CD4-positive, alpha-beta T cell (primary cell): Measurements from ENCODE around the gene MYMK. TPM values are rescaled to one million over a fixed set of nuclear protein-coding genes. Genes with fewer than 3 reads are reported as not detected.

Experiments
- ATAC-seq: fragments of 200-7000 bp; cut with Tn5 transposase; one replicate; pipeline ENCODE4 v1.10.0; 2022; ENCODE audit warnings: mild to moderate bottlenecking; ENCODE audit not compliant: poor library complexity
- CTCF ChIA-PET: fragments of 350-600 bp; sonication (Branson Sonifier 250); formaldehyde crosslinking; loops from one replicate; lab custom pipeline; 2021; ENCODE audit warnings: antibody characterized with exemption, inconsistent platforms; lab: Charles Lee
- POLR2A ChIA-PET: fragments of 350-600 bp; sonication (Branson Sonifier 250); formaldehyde crosslinking; loops from one replicate; lab custom pipeline; 2021; ENCODE audit warnings: antibody characterized with exemption, inconsistent platforms; lab: Charles Lee
- DNase-seq, 14 experiments: peaks; one replicate each; pipeline ENCODE4 v3.0.0-alpha.2; 2013 to 2020; ENCODE audit warnings: mixed read lengths in 2 of 14
- H3K27ac ChIP-seq, 2 donors: one replicate each; pipeline versions ENCODE4 v1.5.1 to v1.7.0; 2013; ENCODE audit warnings: low read length in 2 of 2, low read depth in 1 of 2, mild to moderate bottlenecking in 1 of 2
- H3K27me3 ChIP-seq, 2 experiments: 1 replicate in 1 of 2; 2 replicates in 1 of 2; pipeline versions ENCODE4 v1.6.1 to v1.7.0; 2013; ENCODE audit warnings: low read length in 2 of 2, control low read depth in 1 of 2, mild to moderate bottlenecking in 1 of 2, moderate library complexity in 1 of 2; ENCODE audit not compliant: insufficient read depth in 2 of 2, control insufficient read depth in 1 of 2
- H3K36me3 ChIP-seq: one replicate; pipeline ENCODE4 v1.6.1; 2013; ENCODE audit warnings: low read length, control low read depth; ENCODE audit not compliant: insufficient read depth
- H3K4me1 ChIP-seq: one replicate; pipeline ENCODE4 v1.6.1; 2013; ENCODE audit warnings: low read length, control low read depth; ENCODE audit not compliant: insufficient read depth
- H3K4me3 ChIP-seq: one replicate; pipeline ENCODE4 v1.5.1; 2013; ENCODE audit warnings: mild to moderate bottlenecking, low read length, moderate library complexity
- H3K9me3 ChIP-seq, 2 experiments: 1 replicate in 1 of 2; 2 replicates in 1 of 2; pipeline versions ENCODE4 v1.6.1 to v1.7.0; 2013; ENCODE audit warnings: low read length in 2 of 2, mild to moderate bottlenecking in 2 of 2, control low read depth in 1 of 2, moderate library complexity in 1 of 2; ENCODE audit not compliant: control insufficient read depth in 1 of 2, insufficient read depth in 1 of 2
- H3K27ac Mint-ChIP-seq: one replicate; pipeline ENCODE4 v1.8.0; 2020; ENCODE audit warnings: mixed read lengths
- H3K27me3 Mint-ChIP-seq: one replicate; pipeline ENCODE4 v1.8.0; 2021; ENCODE audit warnings: mixed read lengths
- H3K36me3 Mint-ChIP-seq: one replicate; pipeline ENCODE4 v1.8.0; 2021; ENCODE audit warnings: low read depth, mixed read lengths
- H3K4me1 Mint-ChIP-seq: one replicate; pipeline ENCODE4 v1.8.0; 2021; ENCODE audit warnings: low read depth, mixed read lengths
- H3K4me3 Mint-ChIP-seq: one replicate; pipeline ENCODE4 v1.8.0; 2020; ENCODE audit warnings: mild to moderate bottlenecking, mixed read lengths
- H3K9me3 Mint-ChIP-seq: one replicate; pipeline ENCODE4 v1.8.0; 2020; ENCODE audit warnings: mixed read lengths
- CTCF ChIP-seq: fragments of 200-600 bp; IDR thresholded peaks from one replicate; pipeline ENCODE4 v1.8.0; 2022; ENCODE audit warnings: antibody characterized with exemption, mild to moderate bottlenecking
- intact Hi-C, 2 experiments: fragments of 100-400 bp; cut with DNase I in 1 of 2; cut with micrococcal nuclease in 1 of 2; formaldehyde crosslinking; loops; one replicate each; pipeline versions ENCODE4 v1.15.1 to v1.9.0; 2023 to 2025; cut with DNase I, micrococcal nuclease
- total RNA-seq, 174 experiments: library from RNA in 2 of 174; stranded (reverse) in 2 of 174; gene quantifications; one replicate each; pipeline ENCODE4 v1.2.3 and lab custom pipeline; 2021 to 2026

MYMK gene
- total RNA-seq, 2 experiments from 2014 or later: not detected

- DNase-seq (no peak), ATAC-seq (no peak)
- no peak for TF ChIP-seq CTCF
- Histone ChIP-seq H3K9me3 (no peaks in the 10 kb centered on the region), H3K36me3 (no peaks in the 10 kb centered on the region), H3K27ac (no peak overlapping the region), H3K27me3 (peaks cover 0 to 5% of the 10 kb centered on the region in 2 experiments), H3K4me3 (no peak overlapping the region), H3K4me1 (no peaks in the 10 kb centered on the region)
- CTCF ChIA-PET: no interaction called here
- intact Hi-C loops: no loop called here
- Mint-ChIP-seq H3K27ac (no peak overlapping the region), H3K4me3 (no peak overlapping the region), H3K9me3 (no peaks in the 10 kb centered on the region), H3K27me3 (no peaks in the 10 kb centered on the region), H3K36me3 (no peaks in the 10 kb centered on the region), H3K4me1 (no peaks in the 10 kb centered on the region)
- POLR2A ChIA-PET: no interaction called here
Observed at GRCh38 chr9:133492061-133493021, 32.4 kb downstream of the MYMK start.

DNA sequence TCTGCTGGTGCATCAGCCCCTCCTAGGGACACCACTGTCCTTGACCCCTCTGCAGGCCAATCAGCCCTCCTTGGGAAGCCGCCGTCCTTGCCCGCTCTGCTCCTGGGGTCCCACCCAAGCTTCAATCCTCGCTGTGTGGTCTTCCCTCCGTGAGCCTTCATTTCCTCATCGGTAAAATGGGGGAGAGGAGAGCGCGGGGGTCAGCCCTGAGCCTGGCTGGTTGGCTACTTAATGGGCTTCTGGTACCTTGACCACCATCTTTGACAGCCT, 33.2 kb downstream of the MYMK start:
- intact Hi-C loops: no loop called here
- Mint-ChIP-seq H3K36me3 (no peaks in the 10 kb centered on the region), H3K4me3 (no peak overlapping the region), H3K4me1 (peaks cover under 1% of the 10 kb centered on the region), H3K27me3 (no peaks in the 10 kb centered on the region), H3K9me3 (no peaks in the 10 kb centered on the region), H3K27ac (no peak overlapping the region)
- Histone ChIP-seq H3K4me3 (no peak overlapping the region), H3K36me3 (no peaks in the 10 kb centered on the region), H3K27me3 (peaks cover 0 to 3% of the 10 kb centered on the region in 2 experiments), H3K27ac (no peak overlapping the region), H3K9me3 (no peaks in the 10 kb centered on the region), H3K4me1 (no peaks in the 10 kb centered on the region)
- TF ChIP-seq CTCF: no peak
- POLR2A ChIA-PET: no interaction called here
- CTCF ChIA-PET: no interaction called here
- ATAC-seq (no peak), DNase-seq (no peak)

GRCh38 chr9:133490865-133491655, 33.7 kb downstream of the MYMK start:
- no peak overlapping the region for H3K27ac ChIP-seq
- POLR2A ChIA-PET: no interaction called here
- ATAC-seq: no peak

More at GRCh38 chr9:133490865-133491655, 33.7 kb downstream of the MYMK start:
- Mint-ChIP-seq H3K27ac (no peak overlapping the region), H3K4me3 (no peak overlapping the region), H3K9me3 (no peaks in the 10 kb centered on the region), H3K4me1 (peaks cover 6% of the 10 kb centered on the region), H3K27me3 (no peaks in the 10 kb centered on the region), H3K36me3 (no peaks in the 10 kb centered on the region)
- H3K4me1 ChIP-seq: peaks cover 3% of the 10 kb centered on the region
- intact Hi-C loops: no loop called here
- no peaks in the 10 kb centered on the region for H3K9me3 ChIP-seq
- no peak for TF ChIP-seq CTCF
- H3K27me3 ChIP-seq: peaks cover 0 to 3% of the 10 kb centered on the region in 2 experiments
- no peak for DNase-seq
- H3K36me3 ChIP-seq: no peaks in the 10 kb centered on the region
- H3K4me3 ChIP-seq: no peak overlapping the region
- CTCF ChIA-PET: no interaction called here
